ENCODE results near the gene PTN.

GRCh38 chr7:137231167-137231566, 112.4 kb downstream of the PTN start:
- TF ChIP-seq CTCF (IDR thresholded peaks at IDR 0.05; ENCODE audit: low read length) (no peak), EZH2 (optimal IDR thresholded peaks at IDR 0.05; ENCODE audit: low read depth, low read length) (no peak)
